Endodermal cell (in vitro differentiated cells): Measurements from ENCODE around the gene NR2F2. TPM values are rescaled to one million over a fixed set of nuclear protein-coding genes. Genes with fewer than 3 reads are reported as not detected.

ENCODE experiments used
- DNase-seq: peaks from one replicate; pipeline ENCODE4 v3.0.0-alpha.2; 2017
- H3K27ac ChIP-seq: 2 replicates; pipeline ENCODE4 v1.5.1; 2013; ENCODE audit warnings: mild to moderate bottlenecking, low read depth, low read length, moderate library complexity
- H3K27me3 ChIP-seq: 2 replicates; pipeline ENCODE4 v1.6.1; 2013; ENCODE audit warnings: mild to moderate bottlenecking, low read length, moderate library complexity; ENCODE audit not compliant: insufficient read depth, control insufficient read depth, poor library complexity, severe bottlenecking
- H3K36me3 ChIP-seq: 2 replicates; pipeline ENCODE4 v1.7.0; 2013; ENCODE audit warnings: mild to moderate bottlenecking, low read length, moderate library complexity; ENCODE audit not compliant: control insufficient read depth, insufficient read depth
- H3K4me1 ChIP-seq: one replicate; pipeline ENCODE4 v1.7.0; 2013; ENCODE audit warnings: low read length; ENCODE audit not compliant: control insufficient read depth, insufficient read depth
- H3K4me3 ChIP-seq: 2 replicates; pipeline ENCODE4 v1.5.1; 2013; ENCODE audit warnings: mild to moderate bottlenecking, low read length, moderate library complexity
- H3K9ac ChIP-seq: 2 replicates; pipeline ENCODE4 v1.6.1; 2013; ENCODE audit warnings: mild to moderate bottlenecking, low read length, moderate library complexity; ENCODE audit not compliant: poor library complexity, severe bottlenecking; ENCODE audit errors: extremely low read depth
- H3K9me3 ChIP-seq: 2 replicates; pipeline ENCODE4 v1.6.1; 2013; ENCODE audit warnings: mild to moderate bottlenecking, low read length, moderate library complexity; ENCODE audit not compliant: control insufficient read depth
- H3K27ac Mint-ChIP-seq: 2 replicates; pipeline ENCODE4 v1.8.0; 2020; ENCODE audit warnings: mixed read lengths
- H3K27me3 Mint-ChIP-seq: 2 replicates; pipeline ENCODE4 v1.8.0; 2021; ENCODE audit warnings: mild to moderate bottlenecking, mixed read lengths; ENCODE audit not compliant: insufficient read depth
- H3K36me3 Mint-ChIP-seq: 2 replicates; pipeline ENCODE4 v1.8.0; 2020; ENCODE audit warnings: low read depth, mixed read lengths
- H3K4me1 Mint-ChIP-seq: 2 replicates; pipeline ENCODE4 v1.8.0; 2020; ENCODE audit warnings: mixed read lengths
- H3K4me3 Mint-ChIP-seq: 2 replicates; pipeline ENCODE4 v1.8.0; 2020; ENCODE audit warnings: mild to moderate bottlenecking, moderate library complexity, mixed read lengths
- H3K9me3 Mint-ChIP-seq: 2 replicates; pipeline ENCODE4 v1.8.0; 2020; ENCODE audit warnings: mild to moderate bottlenecking, mixed read lengths
- CTCF ChIP-seq: fragments of 200-600 bp; sonication (generic); conservative IDR thresholded peaks from 2 replicates; pipeline ENCODE4 v1.5.0; 2021; ENCODE audit warnings: antibody characterized with exemption, mild to moderate bottlenecking
- WGBS, 2 experiments: methylation state at CpG; one replicate each; pipeline versions ENCODE4 v1.1.5 to v1.1.7; 2013; ENCODE audit warnings: missing lambda C conversion rate in 2 of 2, mixed read lengths in 1 of 2; ENCODE audit not compliant: insufficient coverage in 1 of 2, insufficient read length in 1 of 2; 5-methylcytosine and 5-hydroxymethylcytosine counted together
- total RNA-seq, 2 donors: library from RNA; stranded (reverse); fragmentation: NEBNext Ultra II Directional in 1 of 2; extraction: Animal tissue kit (Norgen Biotek cat#: 25700) in 1 of 2; gene quantifications; 2 replicates in 1 of 2; 3 replicates in 1 of 2; pipeline ENCODE4 v1.2.1, GENCODE V29; 2021

Gene NR2F2
- total RNA-seq, 2 donors from 2014 or later = 0.73 to 3.3 TPM

- 6 to 10% methylated on average over 6 to 30 of the region's 31 CpGs for WGBS, 2 experiments
- no peak overlapping the region for H3K27ac Mint-ChIP-seq
- Histone ChIP-seq H3K27me3 (peaks cover 75% of the 10 kb centered on the region), H3K9ac (no peak overlapping the region), H3K9me3 (no peaks in the 10 kb centered on the region), H3K36me3 (no peaks in the 10 kb centered on the region), H3K27ac (peak overlapping the region; percentile 67), H3K4me1 (no peaks in the 10 kb centered on the region), H3K4me3 (peak overlapping the region; percentile 75)
- peaks cover 95% of the 10 kb centered on the region for H3K27me3 Mint-ChIP-seq
- TF ChIP-seq CTCF = no peak
- no peaks in the 10 kb centered on the region for H3K9me3 Mint-ChIP-seq
- peaks cover 66% of the 10 kb centered on the region for H3K4me1 Mint-ChIP-seq
- no peak for DNase-seq
- peak overlapping the region; percentile 40 for H3K4me3 Mint-ChIP-seq
- H3K36me3 Mint-ChIP-seq = no peaks in the 10 kb centered on the region
Measured at GRCh38 chr15:96344060-96344705, 13.7 kb downstream of the NR2F2 start.

GRCh38 chr15:96344706-96345559 lies 14.4 kb downstream of the NR2F2 start:
- no peak overlapping the region for H3K9ac ChIP-seq
- no peaks in the 10 kb centered on the region for H3K9me3 ChIP-seq
- H3K36me3 Mint-ChIP-seq = no peaks in the 10 kb centered on the region
- H3K9me3 Mint-ChIP-seq = no peaks in the 10 kb centered on the region
- H3K36me3 ChIP-seq = no peaks in the 10 kb centered on the region
- H3K4me1 ChIP-seq = no peaks in the 10 kb centered on the region
- peak; percentile 68 for DNase-seq
- H3K27ac ChIP-seq = peak overlapping the region; percentile 67
- H3K27me3 ChIP-seq = peaks cover 75% of the 10 kb centered on the region
- H3K4me3 ChIP-seq = peak overlapping the region; percentile 71
- H3K27me3 Mint-ChIP-seq = peaks cover 95% of the 10 kb centered on the region
- H3K4me1 Mint-ChIP-seq = peaks cover 60% of the 10 kb centered on the region
- peak overlapping the region; percentile 53 for H3K4me3 Mint-ChIP-seq
- no peak for TF ChIP-seq CTCF
- 4 to 7% methylated on average over 9 to 20 of the region's 22 CpGs for WGBS, 2 experiments
- H3K27ac Mint-ChIP-seq = no peak overlapping the region

GRCh38 chr15:96345560-96346399 lies 15.3 kb downstream of the NR2F2 start:
- Histone ChIP-seq H3K9me3 (no peaks in the 10 kb centered on the region), H3K4me3 (peak overlapping the region; percentile 71), H3K36me3 (no peaks in the 10 kb centered on the region), H3K9ac (no peak overlapping the region), H3K4me1 (no peaks in the 10 kb centered on the region), H3K27ac (peak overlapping the region; percentile 67), H3K27me3 (peaks cover 81% of the 10 kb centered on the region)
- peak; percentile 86 for DNase-seq
- no peak overlapping the region for H3K27ac Mint-ChIP-seq
- peak; percentile 87 for TF ChIP-seq CTCF
- peaks cover 55% of the 10 kb centered on the region for H3K4me1 Mint-ChIP-seq
- H3K9me3 Mint-ChIP-seq = no peaks in the 10 kb centered on the region
- H3K27me3 Mint-ChIP-seq = peaks cover 97% of the 10 kb centered on the region
- 0 to 1% methylated on average over 23 to 47 of the region's 47 CpGs for WGBS, 2 experiments
- H3K4me3 Mint-ChIP-seq = peak overlapping the region; percentile 53
- H3K36me3 Mint-ChIP-seq = no peaks in the 10 kb centered on the region
